K562 (cell line): ENCODE results near the gene C17orf50. TPM values are rescaled to one million over a fixed set of nuclear protein-coding genes. Genes with fewer than 3 reads are reported as not detected.
A peak's percentile ranks its signal among the peaks of the same experiment; 100 is the strongest.

ENCODE experiments used
- ARID1B ChIP-seq: fragments of 450-650 bp; IDR thresholded peaks from 2 replicates; pipeline ENCODE4 v1.6.1; 2016; ENCODE audit warnings: antibody characterized with exemption, mild to moderate bottlenecking, inconsistent platforms
- ATF2 ChIP-seq: sonication (generic); formaldehyde crosslinking; IDR thresholded peaks from 2 replicates; pipeline ENCODE4 v1.8.1; 2022; ENCODE audit warnings: missing genetic modification reagents
- BHLHE40 ChIP-seq: IDR thresholded peaks from 2 replicates; pipeline ENCODE4 v1.6.1; 2011; ENCODE audit warnings: low read length, improper control_type of control experiment
- CBFB ChIP-seq: sonication (generic); formaldehyde crosslinking; IDR thresholded peaks from 2 replicates; pipeline ENCODE4 v1.4.0; 2020; ENCODE audit warnings: mild to moderate bottlenecking, missing genetic modification reagents
- FOXJ2 ChIP-seq: fragments of 200-800 bp; sonication (Bioruptor generic); IDR thresholded peaks from 2 replicates; pipeline ENCODE4 v1.6.1; 2016; ENCODE audit warnings: missing genetic modification characterization, missing compliant biosample characterization
- FUS ChIP-seq: fragments of 200-400 bp; formaldehyde crosslinking; optimal IDR thresholded peaks from 2 replicates; pipeline ENCODE3; 2017; ENCODE audit warnings: low read depth, low read length
- HINFP ChIP-seq: fragments of 450-650 bp; conservative IDR thresholded peaks from 2 replicates; pipeline ENCODE4 v1.6.1; 2016; ENCODE audit warnings: missing genetic modification characterization, low read depth, mild to moderate bottlenecking, control low read depth, missing compliant biosample characterization
- MAFF ChIP-seq: IDR thresholded peaks from 2 replicates; pipeline ENCODE4 v1.6.1; 2012; ENCODE audit warnings: low read length, improper control_type of control experiment
- MECOM ChIP-seq: fragments of 250-450 bp; sonication (Bioruptor Pico); IDR thresholded peaks from 2 replicates; pipeline ENCODE4 v1.8.0; 2022; ENCODE audit warnings: inconsistent platforms
- MYNN ChIP-seq, 2 experiments: sonication (generic); formaldehyde crosslinking in 1 of 2; IDR thresholded peaks; 2 replicates each; pipeline versions ENCODE4 v1.5.0 to v1.6.1; 2016 to 2020; ENCODE audit warnings: antibody characterized with exemption in 1 of 2, missing genetic modification reagents in 1 of 2
- PTTG1 ChIP-seq: fragments of 450-650 bp; IDR thresholded peaks from 2 replicates; pipeline ENCODE4 v1.6.1; 2016; ENCODE audit warnings: low read depth, mild to moderate bottlenecking, missing genetic modification characterization, missing compliant biosample characterization
- RBFOX2 ChIP-seq: fragments of 200-400 bp; formaldehyde crosslinking; IDR thresholded peaks from 2 replicates; pipeline ENCODE4 v1.6.1; 2017; ENCODE audit warnings: low read depth, mild to moderate bottlenecking, low read length, moderate library complexity
- RBM15 ChIP-seq: fragments of 200-400 bp; formaldehyde crosslinking; IDR thresholded peaks from 2 replicates; pipeline ENCODE4 v1.6.1; 2018; ENCODE audit warnings: mild to moderate bottlenecking, low read length, moderate library complexity; ENCODE audit not compliant: insufficient read depth
- SNIP1 ChIP-seq: fragments of 450-650 bp; IDR thresholded peaks from 2 replicates; pipeline ENCODE4 v1.7.1; 2017; ENCODE audit warnings: low read depth, mild to moderate bottlenecking
- SRF ChIP-seq, 2 experiments: fragments of 250-450, 450-650 bp in 1 of 2; sonication (Bioruptor Pico) in 1 of 2; sonication (generic) in 1 of 2; formaldehyde crosslinking; IDR thresholded peaks; 2 replicates each; pipeline versions ENCODE4 v1.5.0 to v1.5.1; 2020 to 2022; ENCODE audit warnings: mild to moderate bottlenecking in 1 of 2, missing genetic modification reagents in 1 of 2
- SRSF1 ChIP-seq: fragments of 200-400 bp; formaldehyde crosslinking; IDR thresholded peaks from 2 replicates; pipeline ENCODE4 v1.6.1; 2017; ENCODE audit warnings: mild to moderate bottlenecking, low read depth, low read length, moderate library complexity
- TAF15 ChIP-seq: fragments of 200-400 bp; formaldehyde crosslinking; IDR thresholded peaks from 2 replicates; pipeline ENCODE4 v1.6.1; 2017; ENCODE audit warnings: mild to moderate bottlenecking, low read depth, low read length, moderate library complexity
- TAL1 ChIP-seq: fragments of 450-650 bp; IDR thresholded peaks from 2 replicates; pipeline ENCODE4 v1.6.1; 2016; ENCODE audit warnings: mild to moderate bottlenecking
- ZEB2 ChIP-seq: fragments of 450-650 bp; IDR thresholded peaks from 2 replicates; pipeline ENCODE4 v1.6.1; 2016
- ZHX1 ChIP-seq: fragments of 150-350 bp; conservative IDR thresholded peaks from 2 replicates; pipeline ENCODE4 v1.6.1; 2014; ENCODE audit warnings: low read length
- ZNF146 ChIP-seq: IDR thresholded peaks from one replicate; pipeline ENCODE4 v1.6.1; 2018; ENCODE audit warnings: missing compliant biosample characterization; ENCODE audit not compliant: unreplicated experiment
- polyA plus RNA-seq, 8 experiments: library from polyadenylated mRNA; depleted of rRNA in 4 of 8; stranded (reverse) in 5 of 8; unstranded in 3 of 8; fragments of >200 nt; fragmentation: Nextera tagmentation in 2 of 8; fragmentation: Illumina TruSeq in 1 of 8; extraction: Ambion mirVana in 2 of 8; extraction: Trizol in 1 of 8; gene quantifications; 2 replicates each; pipeline versions ENCODE4 v1.2.1 to v1.2.3, GENCODE V29; 2011 to 2014; ENCODE audit warnings: inconsistent platforms in 1 of 8, missing spikeins in 1 of 8
- total RNA-seq, 7 experiments: library from RNA; depleted of rRNA in 6 of 7; stranded (reverse); fragments of >200 nt in 6 of 7; fragmentation: Illumina TruSeq in 2 of 7; extraction: Trizol in 2 of 7; gene quantifications; 2 replicates each; pipeline versions ENCODE4 v1.2.1 to v1.2.3, GENCODE V29; 2011 to 2021; ENCODE audit warnings: low replicate concordance in 1 of 7

Gene C17orf50
- total and polyA plus RNA-seq, 9 of the 15 experiments (the other 6 are each of a cell fraction or from before 2014, with no cell fraction given), result not detected

GRCh38 chr17:35808962-35809854 is 48.5 kb downstream of the C17orf50 start, which contains the start of gene TAF15 (continued):
- no peak for TF ChIP-seq TAL1
- TF ChIP-seq BHLHE40, result peak; percentile 97
- TF ChIP-seq ZHX1, result no peak
- TF ChIP-seq SNIP1, result no peak
- no peak for TF ChIP-seq ATF2 (CRISPR knock-in tag)
- no peak for TF ChIP-seq CBFB
- TF ChIP-seq MAFF, result peak; percentile 87
- TF ChIP-seq ZNF146 (CRISPR knock-in tag), result no peak
- TF ChIP-seq PTTG1 (tag), result no peak
- TF ChIP-seq FUS, result peak; percentile 49
- TF ChIP-seq SRF (CRISPR knock-in tag; IDR thresholded peaks at IDR 0.05), result peak; percentile 61 to 65; a peak in 3 of 4 replicates
- TF ChIP-seq ZEB2, result no peak
- no peak for TF ChIP-seq TAF15
- no peak; the same call in 1 of the 2 replicates for TF ChIP-seq ARID1B
- 0 out of 2 replicates have a peak, but pooled peaks have one; percentile 54 for TF ChIP-seq SRSF1
- TF ChIP-seq RBFOX2, result peak; percentile 100
- no peak for TF ChIP-seq HINFP (tag)
- TF ChIP-seq MECOM, result no peak
- 0 out of 2 replicates have a peak, but pooled peaks have one; percentile 10 for TF ChIP-seq MYNN (IDR thresholded peaks at IDR 0.05)
- TF ChIP-seq MYNN (CRISPR knock-in tag; IDR thresholded peaks at IDR 0.05), result no peak
- TF ChIP-seq RBM15, result no peak
- TF ChIP-seq FOXJ2 (tag), result peak; percentile 72
